SK-N-SH (cell line): ENCODE data around the gene PNN. TPM values are rescaled to one million over a fixed set of nuclear protein-coding genes. Genes with fewer than 3 reads are reported as not detected.
"Not testable (repeated sequence)": the region's sequence is repeated elsewhere in the genome, so short reads cannot be mapped to it uniquely, and the experiment has no call there.

ENCODE experiments used
- CTCF ChIA-PET: fragments of 300-600, 350-600 bp; formaldehyde crosslinking; extraction: SDS; loops from one replicate; lab custom pipeline; 2021; lab: Yijun Ruan, JAX
- POLR2A ChIA-PET: fragments of 350-600 bp; sonication (Branson Sonifier 250); formaldehyde crosslinking; extraction: SDS; loops from one replicate; lab custom pipeline; 2020; ENCODE audit warnings: antibody characterized with exemption, inconsistent platforms; lab: Yijun Ruan, JAX
- DNase-seq: peaks from one replicate; pipeline ENCODE4 v3.0.0; 2012
- H2AFZ ChIP-seq: fragments of 200-600 bp; sonication (generic); 2 replicates; pipeline ENCODE4 v1.8.1; 2016; ENCODE audit warnings: antibody characterized with exemption, mild to moderate bottlenecking, low read depth
- H3F3A ChIP-seq: fragments of 200-600 bp; sonication (generic); replicated peaks from 2 replicates; pipeline ENCODE3; 2016; ENCODE audit warnings: antibody characterized with exemption, mild to moderate bottlenecking; ENCODE audit not compliant: insufficient read depth
- H3K27ac ChIP-seq, 2 experiments: fragments of 200-500 bp in 1 of 2; fragments of 200-600 bp in 1 of 2; sonication (Bioruptor generic) in 1 of 2; sonication (generic), shearing (Covaris generic) in 1 of 2; 2 replicates each; pipeline versions ENCODE4 v1.5.1 to v1.6.1; 2014 to 2016; ENCODE audit warnings: low read depth in 2 of 2, inconsistent platforms in 1 of 2, low read length in 1 of 2, mild to moderate bottlenecking in 1 of 2, mixed read lengths in 1 of 2
- H3K27me3 ChIP-seq: fragments of 200-600 bp; sonication (generic), shearing (Covaris generic); 2 replicates; pipeline ENCODE4 v1.6.1; 2016; ENCODE audit warnings: mixed run types; ENCODE audit not compliant: insufficient read depth
- H3K36me3 ChIP-seq, 2 experiments: fragments of 200-500 bp in 1 of 2; fragments of 200-600 bp in 1 of 2; sonication (Bioruptor generic) in 1 of 2; sonication (generic) in 1 of 2; replicated peaks in 1 of 2; 2 replicates each; pipeline versions ENCODE3 to v1.5.1; 2014 to 2016; ENCODE audit warnings: low read length in 1 of 2, mild to moderate bottlenecking in 1 of 2; ENCODE audit not compliant: insufficient read depth in 2 of 2, control insufficient read depth in 1 of 2
- H3K4me1 ChIP-seq, 2 experiments: fragments of 200-500 bp in 1 of 2; fragments of 200-600 bp in 1 of 2; sonication (Bioruptor generic) in 1 of 2; sonication (generic), shearing (Covaris generic) in 1 of 2; 2 replicates each; pipeline versions ENCODE4 v1.5.1 to v1.6.1; 2014 to 2016; ENCODE audit warnings: low read depth in 1 of 2, low read length in 1 of 2, mixed run types in 1 of 2; ENCODE audit not compliant: insufficient read depth in 2 of 2, control insufficient read depth in 1 of 2
- H3K4me2 ChIP-seq: fragments of 200-600 bp; sonication (generic), shearing (Covaris generic); 2 replicates; pipeline ENCODE4 v1.6.1; 2017; ENCODE audit warnings: mixed run types
- H3K4me3 ChIP-seq, 2 experiments: fragments of 200-500 bp in 1 of 2; fragments of 200-600 bp in 1 of 2; sonication (Bioruptor generic) in 1 of 2; sonication (generic), shearing (Covaris generic) in 1 of 2; 2 replicates each; pipeline versions ENCODE4 v1.5.1 to v1.8.1; 2014 to 2016; ENCODE audit warnings: low read depth in 2 of 2, inconsistent platforms in 1 of 2, low read length in 1 of 2, mild to moderate bottlenecking in 1 of 2, mixed read lengths in 1 of 2, moderate library complexity in 1 of 2
- H3K79me2 ChIP-seq: fragments of 200-600 bp; sonication (generic); 2 replicates; pipeline ENCODE4 v1.8.1; 2017; ENCODE audit warnings: mild to moderate bottlenecking; ENCODE audit not compliant: insufficient read depth
- H3K9ac ChIP-seq: fragments of 200-600 bp; sonication (generic); 2 replicates; pipeline ENCODE4 v1.6.1; 2017; ENCODE audit warnings: mixed run types
- H3K9me2 ChIP-seq: fragments of 200-600 bp; sonication (generic); 2 replicates; pipeline ENCODE4 v1.6.1; 2017; ENCODE audit warnings: mixed run types
- H3K9me3 ChIP-seq: fragments of 200-600 bp; sonication (generic); 2 replicates; pipeline ENCODE4 v1.6.1; 2017; ENCODE audit warnings: mixed run types, mild to moderate bottlenecking, moderate library complexity
- H4K20me1 ChIP-seq: fragments of 200-600 bp; sonication (generic); 2 replicates; pipeline ENCODE4 v1.6.1; 2017; ENCODE audit warnings: mild to moderate bottlenecking, mixed run types; ENCODE audit not compliant: insufficient read depth
- CTCF ChIP-seq: fragments of 200-600 bp; sonication (generic); IDR thresholded peaks from 2 replicates; pipeline ENCODE4 v1.6.1; 2017; ENCODE audit warnings: antibody characterized with exemption, mild to moderate bottlenecking, moderate library complexity
- ELF1 ChIP-seq: IDR thresholded peaks from 2 replicates; pipeline ENCODE4 v1.4.0; 2012
- EP300 ChIP-seq, 2 experiments: IDR thresholded peaks; 2 replicates each; pipeline versions ENCODE4 v1.4.0 to v1.6.1; 2012; ENCODE audit warnings: borderline replicate concordance in 1 of 2, low read depth in 1 of 2, low read length in 1 of 2
- FOXJ3 ChIP-seq: sonication (generic); formaldehyde crosslinking; IDR thresholded peaks from 2 replicates; pipeline ENCODE4 v1.5.1; 2020; ENCODE audit warnings: mild to moderate bottlenecking, missing genetic modification reagents
- FOXM1 ChIP-seq: IDR thresholded peaks from 2 replicates; pipeline ENCODE4 v1.4.0; 2012; ENCODE audit warnings: low read depth, mild to moderate bottlenecking
- GABPA ChIP-seq: IDR thresholded peaks from 2 replicates; pipeline ENCODE4 v1.4.0; 2012; ENCODE audit warnings: low read depth, mild to moderate bottlenecking
- IRF3 ChIP-seq: fragments of 150-350 bp; IDR thresholded peaks from 2 replicates; pipeline ENCODE4 v1.6.1; 2016; ENCODE audit warnings: mild to moderate bottlenecking, low read depth, low read length
- JUND ChIP-seq: IDR thresholded peaks from 2 replicates; pipeline ENCODE4 v1.4.0; 2012
- MAX ChIP-seq: IDR thresholded peaks from 2 replicates; pipeline ENCODE4 v1.4.0; 2012; ENCODE audit warnings: low read depth
- MEF2A ChIP-seq: IDR thresholded peaks from 2 replicates; pipeline ENCODE4 v1.4.0; 2012; ENCODE audit warnings: low read depth, borderline replicate concordance
- MXI1 ChIP-seq: IDR thresholded peaks from 2 replicates; pipeline ENCODE4 v1.6.1; 2012; ENCODE audit warnings: mild to moderate bottlenecking, low read depth, low read length, improper control_type of control experiment
- RCOR1 ChIP-seq: fragments of 150-350 bp; IDR thresholded peaks from 2 replicates; pipeline ENCODE4 v1.6.1; 2017; ENCODE audit warnings: antibody characterized with exemption, low read length
- RXRA ChIP-seq: IDR thresholded peaks from 2 replicates; pipeline ENCODE4 v1.4.0; 2012; ENCODE audit warnings: low read depth, mild to moderate bottlenecking, borderline replicate concordance
- SMC3 ChIP-seq: IDR thresholded peaks from 2 replicates; pipeline ENCODE4 v1.6.1; 2012; ENCODE audit warnings: low read depth, low read length, improper control_type of control experiment
- TAF1 ChIP-seq: IDR thresholded peaks from 2 replicates; pipeline ENCODE4 v1.6.1; 2012; ENCODE audit warnings: low read depth, mild to moderate bottlenecking, low read length, moderate library complexity, borderline replicate concordance
- TCF12 ChIP-seq: IDR thresholded peaks from 2 replicates; pipeline ENCODE4 v1.4.0; 2012
- WGBS: methylation state at CpG from one replicate; pipeline ENCODE4 v1.1.6; 2017; ENCODE audit warnings: low lambda C conversion rate; 5-methylcytosine and 5-hydroxymethylcytosine counted together
- polyA plus RNA-seq, 3 experiments: library from polyadenylated mRNA; depleted of rRNA; stranded (reverse); fragments of >200 nt; gene quantifications; 2 replicates each; pipeline ENCODE4 v1.2.3, GENCODE V29; 2012

PNN gene
- polyA plus RNA-seq, 1 of the 3 experiments (the other 2 are of a cell fraction): 8.8 TPM

GRCh38 chr14:39219075-39219499 is 44.0 kb downstream of the PNN start (continued):
- no peak for TF ChIP-seq IRF3
- no peak for TF ChIP-seq EP300 (IDR thresholded peaks at IDR 0.05; ENCODE audit: borderline replicate concordance in 1 of 2, low read depth in 1 of 2, low read length in 1 of 2)
- TF ChIP-seq FOXM1: no peak
- no peak for TF ChIP-seq JUND
- no peak for TF ChIP-seq TCF12
- TF ChIP-seq, all 33 proteins: peak for 0

GRCh38 chr14:39220473-39220872 is 45.4 kb downstream of the PNN start:
- H3K9me2 ChIP-seq, H3K4me1 ChIP-seq, CTCF ChIA-PET, POLR2A ChIA-PET, H3K79me2 ChIP-seq, H3K4me2 ChIP-seq, H3K9ac ChIP-seq, H3K9me3 ChIP-seq, H4K20me1 ChIP-seq, H3K4me3 ChIP-seq, H3K36me3 ChIP-seq, DNase-seq, H2AFZ ChIP-seq, H3F3A ChIP-seq, H3K27me3 ChIP-seq, H3K27ac ChIP-seq: not testable (repeated sequence)
- no CpG with 5 or more reads among the region's 1 CpG for WGBS

- 64% methylated on average over 3 of the region's 3 CpGs for WGBS
- Histone ChIP-seq H3K27ac (no peak overlapping the region), H3F3A (no peaks in the 10 kb centered on the region), H3K9me2 (no peaks in the 10 kb centered on the region), H3K4me3 (no peak overlapping the region), H3K4me1 (no peaks in the 10 kb centered on the region), H3K4me2 (no peak overlapping the region)
- TF ChIP-seq RCOR1: no peak
- no peak for TF ChIP-seq GABPA
- no peak for TF ChIP-seq JUND
- TF ChIP-seq TAF1: no peak
- no peak for TF ChIP-seq FOXJ3 (CRISPR knock-in tag)
- no peak for TF ChIP-seq ELF1
- TF ChIP-seq MEF2A: no peak
- TF ChIP-seq SMC3: no peak
- no peak for TF ChIP-seq MXI1
- TF ChIP-seq MAX: no peak
- no peak for TF ChIP-seq RXRA
- no peak for TF ChIP-seq CTCF
- TF ChIP-seq TCF12: no peak
- TF ChIP-seq, all 33 proteins: peak for 0
- H4K20me1 ChIP-seq: no peaks in the 10 kb centered on the region
- no peaks in the 10 kb centered on the region for H3K9me3 ChIP-seq
- no peaks in the 10 kb centered on the region for H3K27me3 ChIP-seq
- no peaks in the 10 kb centered on the region for H3K79me2 ChIP-seq
- ChIA-PET POLR2A (no interaction called here), CTCF (no interaction called here)
- H3K9ac ChIP-seq: no peak overlapping the region
- H2AFZ ChIP-seq: no peak overlapping the region
- H3K36me3 ChIP-seq: no peaks in the 10 kb centered on the region
- no peak for DNase-seq
Observed at GRCh38 chr14:39228044-39228443, 53.0 kb downstream of the PNN start.
